ENCODE measurements around the gene TRIM31. TPM values are rescaled to one million over a fixed set of nuclear protein-coding genes. Genes with fewer than 3 reads are reported as not detected.

Gene TRIM31
- total RNA-seq, 2 donors from 2014 or later: not detected

DNA sequence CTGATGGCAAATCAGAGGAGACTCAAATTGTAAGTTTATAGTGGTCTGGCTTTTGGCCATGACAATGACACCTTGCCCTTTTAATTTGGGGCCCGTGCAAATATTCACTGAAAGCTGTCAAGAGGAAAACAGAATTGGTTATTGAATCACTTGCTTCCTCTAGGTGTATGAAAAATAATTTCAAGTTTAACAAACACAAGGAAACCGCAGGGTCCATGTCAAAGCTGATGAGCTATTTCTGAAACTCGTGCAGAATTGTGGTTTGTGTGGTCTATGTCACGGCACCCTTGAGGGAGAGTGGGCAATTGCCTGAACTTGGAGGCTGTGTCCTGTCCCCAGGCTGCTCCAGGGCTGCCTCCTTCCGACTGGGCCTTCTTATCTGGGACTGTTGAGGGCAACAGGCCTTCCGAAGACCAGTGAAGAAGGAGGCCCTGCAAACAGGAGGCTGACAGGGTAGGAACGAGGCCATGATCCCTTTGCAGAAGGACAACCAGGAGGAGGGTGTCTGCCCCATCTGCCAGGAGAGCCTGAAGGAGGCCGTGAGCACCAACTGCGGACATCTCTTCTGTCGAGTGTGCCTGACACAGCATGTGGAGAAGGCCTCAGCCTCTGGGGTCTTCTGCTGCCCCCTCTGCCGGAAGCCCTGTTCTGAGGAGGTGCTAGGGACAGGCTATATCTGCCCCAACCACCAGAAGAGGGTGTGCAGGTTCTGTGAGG is 23.8 kb upstream of the TRIM31 start:
- Mint-ChIP-seq H3K27me3 (ENCODE audit: insufficient read depth) (peaks cover 69% of the 10 kb centered on the region), H3K36me3 (ENCODE audit: low read depth) (no peaks in the 10 kb centered on the region), H3K9me3 (no peaks in the 10 kb centered on the region), H3K4me1 (no peaks in the 10 kb centered on the region), H3K4me3 (no peak overlapping the region), H3K27ac (no peak overlapping the region)
- no peak overlapping the region for H3K9ac ChIP-seq (ENCODE audit: extremely low read depth, low read length, poor library complexity, severe bottlenecking)
- no peak for TF ChIP-seq CTCF (conservative IDR thresholded peaks at IDR 0.05)
- no peaks in the 10 kb centered on the region for H3K36me3 ChIP-seq (ENCODE audit: control insufficient read depth, insufficient read depth, low read length)
- H3K9me3 ChIP-seq (ENCODE audit: control insufficient read depth, low read length): no peaks in the 10 kb centered on the region
- 85 to 89% methylated on average over 8 to 11 of the region's 11 CpGs for WGBS, 2 experiments (ENCODE audit: insufficient coverage in 1 of 2, insufficient read length in 1 of 2)
- H3K27ac ChIP-seq (ENCODE audit: low read depth, low read length): no peak overlapping the region
- DNase-seq: no peak
- no peaks in the 10 kb centered on the region for H3K4me1 ChIP-seq (ENCODE audit: control insufficient read depth, insufficient read depth, low read length)
- no peak overlapping the region for H3K4me3 ChIP-seq (ENCODE audit: low read length)
- peaks cover 53% of the 10 kb centered on the region for H3K27me3 ChIP-seq (ENCODE audit: control insufficient read depth, insufficient read depth, low read length, poor library complexity, severe bottlenecking)

- H3K27me3 Mint-ChIP-seq (ENCODE audit: insufficient read depth): peaks cover 71% of the 10 kb centered on the region
- Histone ChIP-seq H3K9me3 (ENCODE audit: control insufficient read depth, low read length) (no peaks in the 10 kb centered on the region), H3K27ac (ENCODE audit: low read depth, low read length) (no peak within 1 kb of the TSS), H3K27me3 (ENCODE audit: control insufficient read depth, insufficient read depth, low read length, poor library complexity, severe bottlenecking) (peaks cover 58% of the 10 kb centered on the region), H3K9ac (ENCODE audit: extremely low read depth, low read length, poor library complexity, severe bottlenecking) (no peak within 1 kb of the TSS), H3K36me3 (ENCODE audit: control insufficient read depth, insufficient read depth, low read length) (no peaks in the 10 kb centered on the region), H3K4me1 (ENCODE audit: control insufficient read depth, insufficient read depth, low read length) (no peaks in the 10 kb centered on the region), H3K4me3 (ENCODE audit: low read length) (no peak within 1 kb of the TSS)
- H3K4me3 Mint-ChIP-seq: no peak within 1 kb of the TSS
- no peaks in the 10 kb centered on the region for H3K9me3 Mint-ChIP-seq
- 89 to 100% methylated on average over 2 to 4 of the region's 4 CpGs for WGBS, 2 experiments (ENCODE audit: insufficient coverage in 1 of 2, insufficient read length in 1 of 2)
- no peak for DNase-seq
- H3K36me3 Mint-ChIP-seq (ENCODE audit: low read depth): no peaks in the 10 kb centered on the region
- no peak within 1 kb of the TSS for H3K27ac Mint-ChIP-seq
- peaks cover 2% of the 10 kb centered on the region for H3K4me1 Mint-ChIP-seq
- no peak for TF ChIP-seq CTCF (conservative IDR thresholded peaks at IDR 0.05)
These were observed 22.9 kb upstream of the TRIM31 start, which contains the start of gene TRIM40 for GRCh38 chr6:30135757-30136156. Gene TRIM40 (plus strand): TSS chr6:30136140. CDS start chr6:30137037, 897 bp downstream.

- Mint-ChIP-seq H3K4me3 (no peak overlapping the region), H3K27me3 (ENCODE audit: insufficient read depth) (peaks cover 73% of the 10 kb centered on the region), H3K36me3 (ENCODE audit: low read depth) (no peaks in the 10 kb centered on the region), H3K27ac (no peak overlapping the region), H3K9me3 (no peaks in the 10 kb centered on the region), H3K4me1 (peaks cover 2% of the 10 kb centered on the region)
- Histone ChIP-seq H3K4me1 (ENCODE audit: control insufficient read depth, insufficient read depth, low read length) (no peaks in the 10 kb centered on the region), H3K36me3 (ENCODE audit: control insufficient read depth, insufficient read depth, low read length) (no peaks in the 10 kb centered on the region), H3K27me3 (ENCODE audit: control insufficient read depth, insufficient read depth, low read length, poor library complexity, severe bottlenecking) (peaks cover 64% of the 10 kb centered on the region), H3K4me3 (ENCODE audit: low read length) (no peak overlapping the region), H3K9me3 (ENCODE audit: control insufficient read depth, low read length) (no peaks in the 10 kb centered on the region), H3K27ac (ENCODE audit: low read depth, low read length) (no peak overlapping the region), H3K9ac (ENCODE audit: extremely low read depth, low read length, poor library complexity, severe bottlenecking) (no peak overlapping the region)
- no peak for DNase-seq
- WGBS, 2 experiments (ENCODE audit: insufficient coverage in 1 of 2, insufficient read length in 1 of 2): 79% methylated on average over 2 of the region's 2 CpGs; no CpG with 5 or more reads in 1 of the 2 experiments
- no peak for TF ChIP-seq CTCF (conservative IDR thresholded peaks at IDR 0.05)
These were observed 22.3 kb upstream of the TRIM31 start for GRCh38 chr6:30135147-30135546.

Data from endodermal cell (in vitro differentiated cells).